Activated CD4-positive, alpha-beta T cell treated with anti-CD3 and anti-CD28 coated beads for 36 hours (primary cell): ENCODE measurements around the gene IRF5. TPM values are rescaled to one million over a fixed set of nuclear protein-coding genes. Genes with fewer than 3 reads are reported as not detected.

Source experiments
- ATAC-seq: fragments of 200-7000 bp; cut with Tn5 transposase; one replicate; pipeline ENCODE4 v1.10.0; 2021; ENCODE audit warnings: mild to moderate bottlenecking, moderate library complexity
- CTCF ChIA-PET: fragments of 350-600 bp; sonication (Branson Sonifier 250); formaldehyde crosslinking; loops from one replicate; lab custom pipeline; 2021; ENCODE audit warnings: antibody characterized with exemption; lab: Charles Lee
- POLR2A ChIA-PET: fragments of 350-600 bp; sonication (Branson Sonifier 250); formaldehyde crosslinking; loops from one replicate; lab custom pipeline; 2021; ENCODE audit warnings: antibody characterized with exemption, inconsistent platforms; lab: Charles Lee
- DNase-seq: peaks from one replicate; pipeline ENCODE4 v3.0.0-alpha.2; 2020
- H3K27ac Mint-ChIP-seq: one replicate; pipeline ENCODE4 v1.8.0; 2021; ENCODE audit warnings: mixed read lengths
- H3K27me3 Mint-ChIP-seq: one replicate; pipeline ENCODE4 v1.8.0; 2021; ENCODE audit warnings: mixed read lengths
- H3K36me3 Mint-ChIP-seq: one replicate; pipeline ENCODE4 v1.8.0; 2021; ENCODE audit warnings: low read depth, mixed read lengths
- H3K4me1 Mint-ChIP-seq: one replicate; pipeline ENCODE4 v1.8.0; 2021; ENCODE audit warnings: mixed read lengths
- H3K4me3 Mint-ChIP-seq: one replicate; pipeline ENCODE4 v1.8.0; 2021; ENCODE audit warnings: mild to moderate bottlenecking, moderate library complexity, mixed read lengths
- H3K9me3 Mint-ChIP-seq: one replicate; pipeline ENCODE4 v1.8.0; 2021; ENCODE audit warnings: low read depth, mixed read lengths
- intact Hi-C, 2 experiments: fragments of 100-400 bp; cut with DNase I in 1 of 2; cut with micrococcal nuclease in 1 of 2; formaldehyde crosslinking; loops; one replicate each; pipeline versions ENCODE4 v1.14.2 to v1.15.1; 2022 to 2024; cut with DNase I, micrococcal nuclease
- total RNA-seq, 2 experiments: library from RNA; stranded (reverse); gene quantifications; one replicate each; pipeline ENCODE4 v1.2.3, GENCODE V29; 2021

The IRF5 gene
- total RNA-seq, 2 experiments from 2014 or later: 7.2 to 8.5 TPM

GRCh38 chr7:128917122-128917521, 20.6 kb upstream of the IRF5 start:
- H3K4me3 Mint-ChIP-seq: no peak overlapping the region
- H3K4me1 Mint-ChIP-seq: peaks cover 6% of the 10 kb centered on the region
- DNase-seq (no peak), ATAC-seq (no peak)
- ChIA-PET CTCF (no interaction called here), POLR2A (no interaction called here)
- intact Hi-C loops: no loop called here
- H3K27me3 Mint-ChIP-seq: peaks cover 25% of the 10 kb centered on the region
- H3K27ac Mint-ChIP-seq: no peak overlapping the region
- H3K36me3 Mint-ChIP-seq: no peaks in the 10 kb centered on the region
- H3K9me3 Mint-ChIP-seq: no peaks in the 10 kb centered on the region

- no peaks in the 10 kb centered on the region for H3K36me3 Mint-ChIP-seq
- no peak overlapping the region for H3K27ac Mint-ChIP-seq
- intact Hi-C loops: no loop called here
- peaks cover 23% of the 10 kb centered on the region for H3K27me3 Mint-ChIP-seq
- DNase-seq (no peak), ATAC-seq (no peak)
- POLR2A ChIA-PET: interaction anchor here (0.7 kb wide), 1 partner anchor 246 kb away, joined by 3 read pairs; no protein-coding TSS in a partner anchor
- peaks cover 6% of the 10 kb centered on the region for H3K4me1 Mint-ChIP-seq
- CTCF ChIA-PET: no interaction called here
- no peaks in the 10 kb centered on the region for H3K9me3 Mint-ChIP-seq
- no peak overlapping the region for H3K4me3 Mint-ChIP-seq
These were observed 19.6 kb upstream of the IRF5 start for GRCh38 chr7:128918016-128918665.

GRCh38 chr7:128919241-128919640, 18.5 kb upstream of the IRF5 start:
- peaks cover 20% of the 10 kb centered on the region for H3K27me3 Mint-ChIP-seq
- no peak for ATAC-seq
- intact Hi-C loops: no loop called here
- H3K4me1 Mint-ChIP-seq: peaks cover 5% of the 10 kb centered on the region
- no peak overlapping the region for H3K27ac Mint-ChIP-seq
- no peaks in the 10 kb centered on the region for H3K9me3 Mint-ChIP-seq
- no peak for DNase-seq
- no peaks in the 10 kb centered on the region for H3K36me3 Mint-ChIP-seq
- no peak overlapping the region for H3K4me3 Mint-ChIP-seq
- CTCF ChIA-PET: interaction anchor here (0.6 to 1.3 kb wide), 3 partner anchors 13 to 15 kb away, joined by 3 read pairs; no protein-coding TSS in a partner anchor
- POLR2A ChIA-PET: no interaction called here

- Mint-ChIP-seq H3K27me3 (peaks cover 20% of the 10 kb centered on the region), H3K9me3 (no peaks in the 10 kb centered on the region), H3K27ac (no peak overlapping the region), H3K4me1 (peaks cover 4% of the 10 kb centered on the region), H3K4me3 (no peak overlapping the region), H3K36me3 (no peaks in the 10 kb centered on the region)
- CTCF ChIA-PET: interaction anchor here (0.6 to 1.3 kb wide), 2 partner anchors 12 to 292 kb away, joined by 3 read pairs; no protein-coding TSS in a partner anchor
- intact Hi-C loops: no loop called here
- POLR2A ChIA-PET: no interaction called here
- ATAC-seq: no peak
- DNase-seq: no peak
These were observed 17.6 kb upstream of the IRF5 start for GRCh38 chr7:128919881-128920799.

- peaks cover 15% of the 10 kb centered on the region for H3K27me3 Mint-ChIP-seq
- ATAC-seq (no peak), DNase-seq (no peak)
- ChIA-PET POLR2A (no interaction called here), CTCF (no interaction called here)
- intact Hi-C loops: no loop called here
- no peaks in the 10 kb centered on the region for H3K4me1 Mint-ChIP-seq
- H3K9me3 Mint-ChIP-seq: no peaks in the 10 kb centered on the region
- no peaks in the 10 kb centered on the region for H3K36me3 Mint-ChIP-seq
- no peak overlapping the region for H3K27ac Mint-ChIP-seq
- no peak overlapping the region for H3K4me3 Mint-ChIP-seq
These were observed 16.7 kb upstream of the IRF5 start for GRCh38 chr7:128920913-128921582.

GRCh38 chr7:128921866-128922440, 15.8 kb upstream of the IRF5 start:
- ATAC-seq (no peak), DNase-seq (no peak)
- ChIA-PET CTCF (interaction anchor here (1.2 kb wide), 1 partner anchor 9 kb away, joined by 8 read pairs; no protein-coding TSS in a partner anchor), POLR2A (interaction anchor here (0.8 kb wide), 1 partner anchor 10 kb away, joined by 3 read pairs; no protein-coding TSS in a partner anchor)
- intact Hi-C loops: no loop called here
- Mint-ChIP-seq H3K27me3 (peaks cover 13% of the 10 kb centered on the region), H3K36me3 (no peaks in the 10 kb centered on the region), H3K27ac (no peak overlapping the region), H3K9me3 (no peaks in the 10 kb centered on the region), H3K4me3 (no peak overlapping the region), H3K4me1 (no peaks in the 10 kb centered on the region)

GRCh38 chr7:128922496-128923410, 15.0 kb upstream of the IRF5 start:
- peaks cover 12% of the 10 kb centered on the region for H3K27me3 Mint-ChIP-seq
- ATAC-seq (no peak), DNase-seq (no peak)
- ChIA-PET POLR2A (interaction anchor here (0.8 kb wide), 1 partner anchor 11 kb away, joined by 3 read pairs; no protein-coding TSS in a partner anchor), CTCF (interaction anchor here (1.2 kb wide), 1 partner anchor 9 kb away, joined by 8 read pairs; no protein-coding TSS in a partner anchor)
- no peaks in the 10 kb centered on the region for H3K36me3 Mint-ChIP-seq
- no peak overlapping the region for H3K4me3 Mint-ChIP-seq
- H3K9me3 Mint-ChIP-seq: no peaks in the 10 kb centered on the region
- intact Hi-C loops: no loop called here
- H3K27ac Mint-ChIP-seq: no peak overlapping the region
- H3K4me1 Mint-ChIP-seq: no peaks in the 10 kb centered on the region

- Mint-ChIP-seq H3K27ac (no peak overlapping the region), H3K36me3 (no peaks in the 10 kb centered on the region), H3K4me3 (no peak overlapping the region), H3K9me3 (no peaks in the 10 kb centered on the region), H3K27me3 (peaks cover 7% of the 10 kb centered on the region), H3K4me1 (no peaks in the 10 kb centered on the region)
- ChIA-PET POLR2A (interaction anchor here (0.7 kb wide), 1 partner anchor 26 kb away, joined by 3 read pairs; no protein-coding TSS in a partner anchor), CTCF (no interaction called here)
- DNase-seq: no peak
- ATAC-seq: no peak
- intact Hi-C loops: no loop called here
These were observed 14.3 kb upstream of the IRF5 start for GRCh38 chr7:128923411-128923800.

- DNase-seq (no peak), ATAC-seq (no peak)
- intact Hi-C loops: no loop called here
- H3K9me3 Mint-ChIP-seq: no peaks in the 10 kb centered on the region
- H3K27ac Mint-ChIP-seq: no peak overlapping the region
- CTCF ChIA-PET: interaction anchor here (0.8 to 1.5 kb wide), 2 partner anchors 16 to 24 kb away, joined by 3 read pairs; no protein-coding TSS in a partner anchor
- no peaks in the 10 kb centered on the region for H3K4me1 Mint-ChIP-seq
- H3K4me3 Mint-ChIP-seq: no peak overlapping the region
- no peaks in the 10 kb centered on the region for H3K36me3 Mint-ChIP-seq
- peaks cover 4% of the 10 kb centered on the region for H3K27me3 Mint-ChIP-seq
- POLR2A ChIA-PET: no interaction called here
These were observed 12.8 kb upstream of the IRF5 start for GRCh38 chr7:128924707-128925588.
